ENCODE measurements around the gene ARHGAP45. TPM values are rescaled to one million over a fixed set of nuclear protein-coding genes. Genes with fewer than 3 reads are reported as not detected.

Gene ARHGAP45
- total and polyA plus RNA-seq, 9 of the 15 experiments (the other 6 are each of a cell fraction or from before 2014, with no cell fraction given) = 0.08 to 22.1 (median 4.2) TPM

GRCh38 chr19:1054102-1055027, 12.6 kb upstream of the ARHGAP45 start:
- no peaks in the 10 kb centered on the region for H3K9me3 ChIP-seq (replicated peaks; ENCODE audit: control insufficient read depth, insufficient read depth, low read depth, low read length)
- H3K4me3 ChIP-seq = no peak overlapping the region
- DNase-seq (ENCODE audit: extremely low read depth in 1 of 4, low spot score in 3 of 4) (no peak), FAIRE-seq (no peak), ATAC-seq (no peak; the same call in 2 of the 3 replicates)
- no peak overlapping the region for H3K27ac ChIP-seq (ENCODE audit: extremely low read depth, low read depth, low read length)
- peaks cover 80% of the 10 kb centered on the region for H3K36me3 ChIP-seq (ENCODE audit: control insufficient read depth, insufficient read depth, low read length)
- intact Hi-C loops (cut with micrococcal nuclease) = no loop called here
- H3K9ac ChIP-seq (ENCODE audit: insufficient read depth in 1 of 2, low read depth in 2 of 2, low read length in 2 of 2) = peak overlapping the region in 1 of 2 experiments; percentile 41; a peak in 2 of 4 replicates
- no peak overlapping the region for H2AFZ ChIP-seq (ENCODE audit: low read depth, low read length)
- BruUV-seq (replicated peaks) = no TSS peak
- H3K9me1 ChIP-seq (ENCODE audit: control insufficient read depth, insufficient read depth, low read length) = no peaks in the 10 kb centered on the region
- 90% methylated on average over 24 of the region's 28 CpGs for WGBS (ENCODE audit: insufficient coverage, low coverage, missing lambda C conversion rate)
- H3K27me3 ChIP-seq (ENCODE audit: control insufficient read depth in 2 of 2, insufficient read depth in 2 of 2, low read length in 2 of 2) = no peaks in the 10 kb centered on the region
- ChIA-PET POLR2A (interaction anchor here (0.6 to 1.1 kb wide), 5 partner anchors 8 to 59 kb away, joined by 3 to 4 read pairs (median 4); no protein-coding TSS in a partner anchor), CTCF (ENCODE audit: low intra/inter-chr PET ratio) (no interaction called here)
- H3K4me2 ChIP-seq (ENCODE audit: insufficient read depth, low read length) = no peak overlapping the region
- in situ Hi-C loops (cut with MboI) = no loop called here
- H3K4me1 ChIP-seq (replicated peaks in 1 of 2; ENCODE audit: control insufficient read depth in 2 of 2, insufficient read depth in 2 of 2, low read length in 2 of 2) = peaks cover 0 to 45% of the 10 kb centered on the region in 2 experiments; a peak in 3 of 5 replicates
- H3K79me2 ChIP-seq (ENCODE audit: control insufficient read depth, insufficient read depth, low read length) = no peaks in the 10 kb centered on the region
- H4K20me1 ChIP-seq (replicated peaks; ENCODE audit: control insufficient read depth, insufficient read depth, low read length) = 0 out of 2 replicates have a peak, but pooled peaks cover 4% of the 10 kb centered on the region
- TF ChIP-seq KDM1A (IDR thresholded peaks at IDR 0.05) (peak; percentile 41 to 73; a peak in 2 of 4 replicates), NR2C2 (CRISPR knock-in tag; IDR thresholded peaks at IDR 0.05) (no peak), NR2C2 (tag; IDR thresholded peaks at IDR 0.05) (no peak), TCF7L2 (IDR thresholded peaks at IDR 0.05; ENCODE audit: low read depth, low read length) (no peak), RBM25 (IDR thresholded peaks at IDR 0.05; ENCODE audit: low read depth, low read length, severe bottlenecking) (peak; percentile 89), ZFP36 (IDR thresholded peaks at IDR 0.05; ENCODE audit: low read depth, low read length, partially characterized antibody) (peak; percentile 90), SMARCA5 (IDR thresholded peaks at IDR 0.05) (peak; percentile 29; the same call in 1 of the 2 replicates), CCNT2 (IDR thresholded peaks at IDR 0.05; ENCODE audit: borderline replicate concordance, extremely low read depth, insufficient read length, low read depth, low read length) (no peak), CBX1 (IDR thresholded peaks at IDR 0.05; ENCODE audit: low read depth) (peak; percentile 74; the same call in 1 of the 2 replicates), SMAD3 (CRISPR knock-in tag; conservative IDR thresholded peaks at IDR 0.05) (no peak), KLF6 (CRISPR knock-in tag; IDR thresholded peaks at IDR 0.05; ENCODE audit: borderline replicate concordance) (no peak), POLR2G (IDR thresholded peaks at IDR 0.05; ENCODE audit: low read depth, low read length) (peak; percentile 12)
